GM12872 (cell line): ENCODE measurements around the gene RAP1GAP2.

Source experiments
- TF ChIP-seq, protein P1 (sequence below): IDR thresholded peaks from 3 replicates; pipeline ENCODE4 v1.5.1; 2011; ENCODE audit warnings: low read depth, mild to moderate bottlenecking, low read length, moderate library complexity; ENCODE audit not compliant: insufficient read depth

RAP1GAP2 gene

GRCh38 chr17:3036800-3037199 is 240.6 kb downstream of the RAP1GAP2 start:
- TF ChIP-seq, protein P1, sequence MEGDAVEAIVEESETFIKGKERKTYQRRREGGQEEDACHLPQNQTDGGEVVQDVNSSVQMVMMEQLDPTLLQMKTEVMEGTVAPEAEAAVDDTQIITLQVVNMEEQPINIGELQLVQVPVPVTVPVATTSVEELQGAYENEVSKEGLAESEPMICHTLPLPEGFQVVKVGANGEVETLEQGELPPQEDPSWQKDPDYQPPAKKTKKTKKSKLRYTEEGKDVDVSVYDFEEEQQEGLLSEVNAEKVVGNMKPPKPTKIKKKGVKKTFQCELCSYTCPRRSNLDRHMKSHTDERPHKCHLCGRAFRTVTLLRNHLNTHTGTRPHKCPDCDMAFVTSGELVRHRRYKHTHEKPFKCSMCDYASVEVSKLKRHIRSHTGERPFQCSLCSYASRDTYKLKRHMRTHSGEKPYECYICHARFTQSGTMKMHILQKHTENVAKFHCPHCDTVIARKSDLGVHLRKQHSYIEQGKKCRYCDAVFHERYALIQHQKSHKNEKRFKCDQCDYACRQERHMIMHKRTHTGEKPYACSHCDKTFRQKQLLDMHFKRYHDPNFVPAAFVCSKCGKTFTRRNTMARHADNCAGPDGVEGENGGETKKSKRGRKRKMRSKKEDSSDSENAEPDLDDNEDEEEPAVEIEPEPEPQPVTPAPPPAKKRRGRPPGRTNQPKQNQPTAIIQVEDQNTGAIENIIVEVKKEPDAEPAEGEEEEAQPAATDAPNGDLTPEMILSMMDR, result no peak

DNA sequence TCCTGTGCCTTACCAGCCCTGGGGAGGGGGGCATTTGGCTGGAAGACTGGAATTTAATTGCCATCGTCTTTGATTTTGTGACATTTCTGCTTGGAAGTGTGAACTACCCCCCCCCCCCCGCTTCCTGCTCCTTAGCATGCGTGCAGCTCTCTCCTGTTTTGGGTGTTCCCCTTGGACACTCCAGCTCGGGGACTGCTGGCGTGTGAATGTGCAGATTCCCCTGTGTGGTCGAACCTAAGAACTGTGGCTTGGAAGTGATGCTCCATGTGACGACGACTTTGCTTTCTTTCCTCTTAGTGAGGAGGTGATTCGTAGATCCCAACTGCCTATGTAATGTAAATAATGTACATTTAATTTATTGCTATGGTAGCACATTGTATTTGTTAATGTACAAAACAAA is 241.0 kb downstream of the RAP1GAP2 start:
- TF ChIP-seq, protein P1, result no peak

DNA sequence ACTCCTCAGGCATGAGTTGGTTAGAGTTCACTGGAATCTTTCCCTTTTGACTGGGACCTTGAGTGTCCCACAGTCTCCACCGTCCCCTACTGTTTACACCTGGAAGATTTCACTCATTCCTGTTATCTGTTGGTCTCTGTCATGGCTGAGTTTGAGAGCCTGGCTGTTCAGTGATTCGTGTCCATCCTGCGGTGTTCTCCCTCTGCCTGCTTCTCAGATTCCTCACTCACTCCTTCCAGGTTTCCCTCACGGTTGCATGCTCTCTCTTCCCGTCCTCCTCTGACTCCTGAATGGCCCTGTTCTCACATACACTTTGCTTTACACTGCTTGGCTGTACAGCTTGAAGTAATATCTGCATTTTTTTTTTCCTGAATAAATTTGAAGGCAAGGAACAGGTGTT is 242.7 kb downstream of the RAP1GAP2 start:
- TF ChIP-seq, protein P1, result no peak

DNA sequence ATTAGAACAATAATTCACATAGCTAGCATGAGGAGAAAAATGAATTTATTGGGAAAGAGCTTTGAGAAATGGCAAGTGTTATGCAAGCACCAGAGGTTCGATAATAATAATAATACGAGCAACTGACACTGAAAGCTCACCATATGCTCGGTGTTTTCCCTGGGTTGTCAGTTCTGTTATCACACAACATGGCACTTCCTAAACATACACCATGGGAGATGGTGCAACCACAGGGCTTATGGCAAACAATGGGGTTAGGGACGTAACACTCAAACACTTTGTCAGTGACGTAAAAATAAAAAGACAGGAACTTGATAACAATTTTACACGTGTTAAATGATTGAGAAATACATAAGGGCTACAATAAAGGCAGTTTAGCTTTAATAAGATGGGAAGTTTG is 243.5 kb downstream of the RAP1GAP2 start:
- TF ChIP-seq, protein P1, result no peak

- TF ChIP-seq, protein P1, result no peak
Observed at GRCh38 chr17:3040882-3041281, 244.6 kb downstream of the RAP1GAP2 start.

GRCh38 chr17:3043737-3044365 is 247.6 kb downstream of the RAP1GAP2 start:
- TF ChIP-seq, protein P1, result peak; percentile 52; the same call in 2 of the 3 replicates

DNA sequence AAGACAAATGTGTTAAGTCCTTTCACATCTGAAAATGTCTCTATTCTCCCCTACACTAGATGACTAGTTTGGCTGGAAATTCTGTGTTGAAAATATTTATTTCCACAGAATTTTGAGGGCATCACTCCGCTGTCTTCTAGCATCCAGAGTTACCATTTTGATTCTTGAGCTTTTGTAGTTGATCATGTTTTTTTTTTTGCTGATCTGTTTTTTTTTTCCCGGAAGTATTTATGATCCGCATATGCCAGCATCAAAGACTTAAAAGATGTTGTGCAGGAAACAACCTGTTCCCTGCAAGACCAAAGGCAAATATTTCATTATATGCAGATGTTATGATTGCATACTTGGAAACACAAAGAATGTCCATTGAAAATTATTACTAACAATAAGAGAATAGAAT is 250.5 kb downstream of the RAP1GAP2 start:
- TF ChIP-seq, protein P1, result no peak
